GM18507 (cell line): Measurements from ENCODE around the gene NOP10.
"Not testable (repeated sequence)": the region's sequence is repeated elsewhere in the genome, so short reads cannot be mapped to it uniquely, and the experiment has no call there.

ENCODE experiments used
- DNase-seq: peaks from one replicate; pipeline ENCODE4 v3.0.0; 2011; ENCODE audit warnings: low read depth; ENCODE audit not compliant: insufficient read length; ENCODE audit errors: extremely low spot score
- FAIRE-seq: peaks from 2 replicates; lab custom pipeline; 2011; peaks lifted over from hg19 to GRCh38; lab: Jason Lieb, UNC

The NOP10 gene

GRCh38 chr15:34342737-34343575 lies at the start of gene NOP10, which contains the start of gene NUTM1:
Gene NOP10, minus strand, starts transcription at chr15:34343136. Its CDS starts 63 bp downstream, at chr15:34343073.
Gene NUTM1, plus strand, starts transcription at chr15:34343315. Its CDS starts 382 bp downstream, at chr15:34343697.
- FAIRE-seq: peak; percentile 96
- DNase-seq: peak; percentile 77

- not testable (repeated sequence) for FAIRE-seq, DNase-seq
Measured at GRCh38 chr15:34389594-34390086, 46.7 kb upstream of the NOP10 start.

GRCh38 chr15:34381829-34382521 lies 39.0 kb upstream of the NOP10 start:
- FAIRE-seq, DNase-seq: not testable (repeated sequence)

- not testable (repeated sequence) for DNase-seq, FAIRE-seq
Measured at GRCh38 chr15:34380491-34380890, 37.6 kb upstream of the NOP10 start.

GRCh38 chr15:34376856-34377255 lies 33.9 kb upstream of the NOP10 start:
- FAIRE-seq (no peak), DNase-seq (no peak)

- DNase-seq, FAIRE-seq: not testable (repeated sequence)
Measured at GRCh38 chr15:34375541-34375940, 32.6 kb upstream of the NOP10 start.

GRCh38 chr15:34374816-34375215 lies 31.9 kb upstream of the NOP10 start:
- FAIRE-seq (no peak), DNase-seq (no peak)

GRCh38 chr15:34373951-34374350 lies 31.0 kb upstream of the NOP10 start:
- FAIRE-seq (no peak), DNase-seq (no peak)

- DNase-seq (no peak), FAIRE-seq (no peak)
Measured at GRCh38 chr15:34370643-34371042, 27.7 kb upstream of the NOP10 start.

- FAIRE-seq (no peak), DNase-seq (no peak)
Measured at GRCh38 chr15:34370129-34370528, 27.2 kb upstream of the NOP10 start.

- FAIRE-seq (peak; percentile 62), DNase-seq (peak; percentile 80)
Measured at GRCh38 chr15:34367101-34368081, 24.5 kb upstream of the NOP10 start, which contains the start of gene LPCAT4. Gene LPCAT4, minus strand, starts transcription at chr15:34367196. Its CDS starts 96 bp downstream, at chr15:34367100.

GRCh38 chr15:34366271-34367065 lies 23.5 kb upstream of the NOP10 start:
- FAIRE-seq (peak; percentile 39), DNase-seq (no peak)

- FAIRE-seq (no peak), DNase-seq (no peak)
Measured at GRCh38 chr15:34365836-34366235, 22.9 kb upstream of the NOP10 start.

- no peak for DNase-seq
- peak; percentile 41 for FAIRE-seq
Measured at GRCh38 chr15:34365091-34365825, 22.3 kb upstream of the NOP10 start.

GRCh38 chr15:34364041-34364440 lies 21.1 kb upstream of the NOP10 start:
- FAIRE-seq (no peak), DNase-seq (no peak)

- FAIRE-seq: no peak
- DNase-seq: no peak
Measured at GRCh38 chr15:34362047-34362773, 19.3 kb upstream of the NOP10 start.

GRCh38 chr15:34361278-34361677 lies 18.3 kb upstream of the NOP10 start:
- FAIRE-seq (no peak), DNase-seq (no peak)
